ENCODE measurements around the gene FRMD5.

Gene FRMD5

DNA sequence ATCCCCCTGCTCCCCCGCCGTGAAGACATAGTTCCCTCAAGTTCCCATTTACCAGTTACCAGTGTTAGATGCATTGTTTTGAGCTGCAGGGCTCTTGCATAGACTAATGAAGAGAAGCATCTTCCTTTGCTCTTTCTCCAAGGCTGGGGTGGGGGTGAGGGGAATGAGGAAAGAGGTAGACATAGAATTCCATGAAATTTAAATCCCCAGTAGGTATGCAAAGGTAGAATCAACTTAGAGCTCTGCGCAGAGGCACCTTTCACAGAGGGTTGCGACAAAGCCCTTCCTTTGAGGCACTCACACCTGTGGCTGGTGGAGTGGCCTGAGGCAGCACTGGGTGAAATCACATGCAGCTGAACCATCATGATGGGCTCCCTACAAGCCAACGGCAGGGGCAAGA, 266.9 kb downstream of the FRMD5 start:
- no peak for DNase-seq (ENCODE audit: low read depth in 3 of 3)

DNA sequence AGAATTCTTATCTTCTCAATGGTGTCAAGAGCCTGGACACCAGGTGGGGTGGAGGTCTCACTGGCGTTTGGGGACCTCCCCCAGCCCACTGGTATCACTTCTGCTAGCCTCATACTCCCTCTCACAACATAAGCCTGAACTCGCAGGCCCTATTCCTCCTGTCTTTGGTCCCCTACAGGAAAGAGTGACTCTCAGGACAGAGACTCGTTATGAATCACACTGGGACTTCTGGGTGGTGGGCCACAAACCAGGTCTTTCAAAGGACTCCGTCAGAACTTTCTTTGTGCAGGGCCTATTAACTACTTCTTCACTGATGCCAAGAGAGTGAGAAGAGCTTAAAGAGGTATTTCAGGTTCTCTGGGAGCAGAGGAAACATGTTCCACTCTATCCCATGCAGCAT, 267.9 kb downstream of the FRMD5 start:
- DNase-seq (ENCODE audit: low read depth in 3 of 3): no peak

DNA sequence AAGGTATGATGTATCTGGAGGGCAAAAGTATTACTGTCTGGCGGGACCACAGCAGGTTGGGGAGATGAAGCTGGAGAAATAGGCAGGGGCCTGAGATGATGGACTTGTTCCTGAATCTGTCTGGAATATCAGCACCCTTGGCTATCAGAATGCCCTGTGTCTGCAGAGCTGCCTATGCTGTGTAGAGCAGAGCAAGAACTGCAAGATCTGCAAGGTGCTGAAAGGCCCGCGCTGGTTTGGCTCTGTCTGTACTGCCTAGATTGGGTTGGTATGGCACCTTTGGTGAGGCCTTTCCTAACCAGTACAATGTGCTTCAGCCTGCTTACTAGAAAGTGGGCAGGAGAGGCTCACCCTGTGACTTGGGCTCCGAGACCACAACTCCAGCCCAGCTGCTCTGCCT, 271.5 kb downstream of the FRMD5 start:
- no peak for DNase-seq (ENCODE audit: low read depth in 3 of 3)

DNA sequence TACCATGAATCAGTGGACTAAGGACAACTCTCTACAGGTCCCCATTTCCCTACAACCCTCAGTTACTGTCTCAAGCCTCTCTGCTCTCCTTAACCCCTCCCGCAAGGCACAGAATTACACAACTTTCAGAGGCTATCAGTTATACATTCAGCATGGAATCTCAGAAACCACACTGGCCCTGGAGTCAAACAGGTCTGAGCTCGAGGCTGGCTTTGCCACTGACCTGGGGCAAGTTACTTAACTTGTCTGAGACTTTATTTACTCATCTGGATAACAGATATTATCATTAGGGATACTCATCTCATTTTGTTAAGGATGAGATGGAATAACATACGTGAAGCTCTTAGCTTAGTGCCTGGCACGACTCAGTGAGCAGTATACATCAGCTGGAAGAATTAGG, 273.1 kb downstream of the FRMD5 start:
- DNase-seq (ENCODE audit: low read depth in 3 of 3): no peak

GRCh38 chr15:43920815-43921214, 274.3 kb downstream of the FRMD5 start:
- DNase-seq (ENCODE audit: low read depth in 3 of 3): no peak

GRCh38 chr15:43920254-43920600, 274.8 kb downstream of the FRMD5 start:
- no peak for DNase-seq (ENCODE audit: low read depth in 3 of 3)

- DNase-seq (ENCODE audit: low read depth in 3 of 3): no peak
Observed at GRCh38 chr15:43919540-43920253, 275.4 kb downstream of the FRMD5 start.

- DNase-seq (ENCODE audit: low read depth in 3 of 3): no peak
Observed at GRCh38 chr15:43918717-43919116, 276.4 kb downstream of the FRMD5 start.

DNA sequence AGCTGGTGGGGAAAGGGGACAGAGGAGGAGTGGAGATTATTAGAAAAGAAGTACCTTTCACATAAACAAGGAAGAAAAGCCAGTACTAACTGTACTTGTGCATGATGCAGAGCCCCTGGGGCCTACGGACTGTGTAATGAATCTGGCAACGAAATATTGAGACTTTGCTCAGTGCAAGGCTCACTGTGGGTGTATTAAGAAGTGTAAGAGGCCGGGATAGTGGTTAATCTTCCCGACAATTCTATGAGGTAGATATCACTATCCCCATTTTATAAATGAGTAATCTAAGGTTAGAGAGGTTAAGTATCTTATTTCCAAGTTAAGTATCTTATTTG, 278.8 kb downstream of the FRMD5 start:
- no peak for DNase-seq (ENCODE audit: low read depth in 3 of 3)

GRCh38 chr15:43915631-43916325, 279.3 kb downstream of the FRMD5 start:
- no peak for DNase-seq (ENCODE audit: low read depth in 3 of 3)

DNA sequence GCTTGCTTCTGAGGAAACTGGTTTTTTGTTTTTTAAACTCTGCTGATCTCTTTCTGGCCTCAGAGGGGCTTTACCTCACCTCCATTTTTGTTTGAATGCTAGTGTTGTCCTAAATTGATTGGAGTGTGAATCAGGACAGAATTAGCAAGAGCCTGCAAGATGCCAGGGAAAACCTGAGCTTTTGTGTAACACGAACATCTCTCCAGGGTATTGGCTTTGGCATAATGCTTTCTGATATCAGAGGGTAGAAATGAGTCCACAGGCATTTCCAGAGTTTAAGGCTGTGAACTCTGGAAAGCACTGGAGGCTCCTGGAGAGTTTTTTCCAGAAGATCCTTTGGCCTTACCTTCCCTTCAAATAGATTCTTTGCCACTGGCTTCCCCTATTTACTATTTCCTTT, 281.1 kb downstream of the FRMD5 start:
- DNase-seq (ENCODE audit: low read depth in 3 of 3): no peak

GRCh38 chr15:43913026-43913780, 281.9 kb downstream of the FRMD5 start:
- no peak for DNase-seq (ENCODE audit: low read depth in 3 of 3)

GRCh38 chr15:43912208-43912607, 282.9 kb downstream of the FRMD5 start:
- DNase-seq (ENCODE audit: low read depth in 3 of 3): no peak

- DNase-seq (ENCODE audit: low read depth in 3 of 3): no peak
Observed at GRCh38 chr15:43911235-43911781, 283.8 kb downstream of the FRMD5 start.

DNA sequence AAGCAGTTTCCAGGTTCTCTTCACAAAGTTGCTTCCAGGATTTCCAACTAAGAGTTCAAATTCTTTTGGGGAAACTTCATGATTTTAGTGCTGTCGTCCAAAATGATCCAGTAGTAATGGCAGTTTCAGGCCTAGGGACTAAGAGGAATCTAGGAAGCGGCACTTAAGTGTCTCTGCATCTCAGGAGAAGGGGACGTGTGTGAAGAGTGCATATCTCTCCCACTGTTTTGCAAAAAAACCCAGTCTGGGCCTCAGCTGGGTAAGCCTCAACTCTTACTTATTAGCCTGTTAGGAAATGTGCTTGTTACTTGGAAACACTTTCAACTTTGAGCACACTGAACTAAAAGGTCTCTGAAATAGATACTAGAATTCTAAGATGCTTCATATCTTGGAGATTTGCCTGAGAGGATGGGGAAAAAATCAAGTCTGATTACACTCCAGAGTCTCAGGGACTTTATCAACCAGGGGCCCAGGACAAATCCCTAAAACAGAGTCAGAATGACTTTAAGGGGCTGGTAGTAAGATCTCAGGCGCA, 286.5 kb downstream of the FRMD5 start:
- DNase-seq (ENCODE audit: low read depth in 3 of 3): no peak

DNA sequence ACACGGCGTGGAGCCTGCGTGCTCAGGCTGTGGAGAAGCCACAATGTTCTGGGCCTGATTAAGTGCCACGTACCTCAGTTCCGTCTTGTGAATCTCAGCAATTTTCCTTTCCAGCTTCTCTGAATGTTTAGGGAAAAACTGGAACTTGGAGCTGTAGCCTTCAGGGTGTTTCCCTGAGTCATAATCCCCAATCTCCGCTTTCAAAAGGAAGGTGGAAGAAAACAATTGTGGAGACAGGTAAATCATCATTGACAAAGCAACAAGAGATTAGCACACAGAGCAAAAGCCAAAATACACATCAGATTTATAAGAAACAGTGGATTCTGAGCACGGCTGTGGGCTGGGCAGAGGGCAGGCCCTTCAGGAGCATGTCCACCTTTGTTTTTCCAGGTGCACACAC, 289.3 kb downstream of the FRMD5 start:
- no peak for DNase-seq (ENCODE audit: low read depth in 3 of 3)

DNA sequence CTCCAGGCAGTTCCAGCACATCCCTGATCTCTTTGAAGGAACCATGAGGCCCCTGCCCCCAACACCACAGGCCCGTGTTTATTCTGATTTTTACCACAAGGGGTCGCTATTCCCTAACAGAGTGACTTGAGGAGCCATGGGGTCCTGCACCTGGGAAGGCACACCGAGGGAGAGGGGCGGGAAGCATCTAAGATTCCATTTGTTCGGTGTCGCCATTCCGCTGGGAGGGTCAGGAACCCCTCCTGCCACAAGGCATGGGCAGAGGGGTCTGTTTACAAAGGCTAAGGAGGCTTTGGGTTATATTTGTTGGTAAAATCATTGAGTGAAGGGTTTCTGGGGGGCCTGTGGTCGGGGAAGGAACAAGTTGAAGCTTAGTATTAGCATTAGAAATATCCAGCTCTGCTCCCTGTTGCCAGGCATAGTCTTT, 291.2 kb downstream of the FRMD5 start:
- peak; percentile 14 to 41 (median 34) for DNase-seq (ENCODE audit: low read depth in 3 of 3)

GRCh38 chr15:43901495-43901894, 293.6 kb downstream of the FRMD5 start:
- DNase-seq (ENCODE audit: low read depth in 3 of 3): no peak

DNA sequence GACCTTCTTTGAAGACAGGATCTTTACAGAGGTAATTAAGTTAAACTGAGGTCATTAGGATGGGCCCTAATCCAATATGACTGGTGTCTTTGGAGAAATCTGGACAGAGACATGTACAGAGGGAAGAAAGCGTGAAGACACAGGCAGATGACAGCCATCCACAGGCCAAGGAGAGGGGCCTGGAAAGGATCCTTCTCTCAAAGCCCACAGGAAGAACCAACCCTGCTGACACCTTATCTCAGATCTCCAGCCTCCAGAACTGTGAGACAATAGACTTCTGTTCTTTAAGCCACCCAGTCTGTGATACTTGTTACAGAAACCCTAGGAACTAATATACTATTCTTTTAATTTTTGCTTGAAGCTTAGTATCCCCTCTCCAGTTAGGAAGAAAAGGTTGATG, 294.1 kb downstream of the FRMD5 start:
- no peak for DNase-seq (ENCODE audit: low read depth in 3 of 3)

GRCh38 chr15:43899928-43900327, 295.1 kb downstream of the FRMD5 start:
- no peak for DNase-seq (ENCODE audit: low read depth in 3 of 3)

- no peak for DNase-seq (ENCODE audit: low read depth in 3 of 3)
Observed at GRCh38 chr15:43898891-43899290, 296.2 kb downstream of the FRMD5 start.

DNA sequence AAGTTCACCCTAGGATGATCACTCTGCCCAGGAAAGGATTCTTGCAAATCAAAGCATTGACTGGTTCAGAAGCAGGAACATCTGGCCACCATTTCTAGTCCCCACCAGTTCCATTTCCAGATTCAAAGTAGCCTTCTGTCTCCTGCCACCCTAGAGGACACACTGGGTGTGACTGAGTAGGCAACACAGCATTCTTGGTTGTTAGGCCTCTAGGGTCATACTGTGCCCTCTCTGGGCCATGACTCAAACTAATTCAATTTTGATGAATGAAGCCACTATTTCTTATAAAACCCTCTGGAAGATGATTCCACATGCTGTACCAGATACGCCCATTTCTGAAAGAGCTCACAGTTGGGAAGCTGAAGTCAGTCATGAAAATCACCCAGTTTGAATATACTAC, 298.5 kb downstream of the FRMD5 start:
- no peak for DNase-seq (ENCODE audit: low read depth in 3 of 3)

DNA sequence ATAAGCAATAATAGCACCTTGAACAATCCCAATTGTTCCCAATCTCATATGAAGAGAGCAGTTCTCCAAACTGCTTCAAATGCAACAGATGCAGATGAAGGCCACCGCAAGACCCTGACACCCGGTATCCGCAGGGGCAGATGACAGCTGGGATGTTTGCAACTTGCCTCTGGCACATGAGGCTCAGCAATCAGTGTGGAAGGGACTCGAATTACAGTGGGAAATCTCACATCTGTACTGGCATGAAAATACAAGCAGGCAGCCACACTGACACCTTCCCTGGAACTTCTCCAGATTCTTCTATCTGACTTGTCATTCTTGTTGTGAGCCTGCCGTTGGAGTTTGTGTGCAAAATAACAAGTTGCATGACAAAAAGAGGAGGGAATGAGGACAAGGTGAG, 299.5 kb downstream of the FRMD5 start:
- DNase-seq (ENCODE audit: low read depth in 3 of 3): no peak

All from stimulated activated CD4-positive, alpha-beta T cell treated with anti-CD3 and anti-CD28 coated beads, TNF-alpha, amount 100 ng/mL, for 24 hours (primary cell).